CD14-positive monocyte (primary cell): Measurements from ENCODE around the gene CCDC32. TPM values are rescaled to one million over a fixed set of nuclear protein-coding genes. Genes with fewer than 3 reads are reported as not detected.

ENCODE experiments used
- DNase-seq, 3 donors: peaks; one replicate each; pipeline ENCODE4 v3.0.0-alpha.2; 2011 to 2022
- H2AFZ ChIP-seq: 2 replicates; pipeline ENCODE4 v1.6.0; 2012; ENCODE audit warnings: mild to moderate bottlenecking, low read depth, low read length, inconsistent platforms; ENCODE audit not compliant: insufficient read depth, poor library complexity, severe bottlenecking
- H3K27ac ChIP-seq, 2 donors: 1 replicate in 1 of 2; 2 replicates in 1 of 2; pipeline ENCODE4 v1.5.1; 2012 to 2013; ENCODE audit warnings: low read length in 2 of 2, control low read depth in 1 of 2, inconsistent platforms in 1 of 2, low read depth in 1 of 2, mild to moderate bottlenecking in 1 of 2
- H3K27me3 ChIP-seq, 2 donors: one replicate each; pipeline versions ENCODE4 v1.6.0 to v1.6.1; 2011 to 2013; ENCODE audit warnings: low read length in 2 of 2; ENCODE audit not compliant: control insufficient read depth in 2 of 2, insufficient read depth in 2 of 2
- H3K36me3 ChIP-seq, 2 donors: replicated peaks in 1 of 2; 1 replicate in 1 of 2; 2 replicates in 1 of 2; pipeline versions ENCODE4 v1.5.1 to v1.6.1; 2012 to 2013; ENCODE audit warnings: low read length in 2 of 2, control low read depth in 1 of 2, inconsistent platforms in 1 of 2, mild to moderate bottlenecking in 1 of 2; ENCODE audit not compliant: insufficient read depth in 2 of 2, control insufficient read depth in 1 of 2
- H3K4me1 ChIP-seq, 2 donors: 1 replicate in 1 of 2; 2 replicates in 1 of 2; pipeline versions ENCODE4 v1.5.1 to v1.6.1; 2012 to 2013; ENCODE audit warnings: low read length in 2 of 2, control low read depth in 1 of 2, inconsistent platforms in 1 of 2, mild to moderate bottlenecking in 1 of 2, moderate library complexity in 1 of 2; ENCODE audit not compliant: insufficient read depth in 2 of 2, control insufficient read depth in 1 of 2
- H3K4me2 ChIP-seq: replicated peaks from 2 replicates; pipeline ENCODE3; 2012; ENCODE audit warnings: low read length, moderate library complexity, mild to moderate bottlenecking; ENCODE audit not compliant: poor library complexity, severe bottlenecking; ENCODE audit errors: extremely low read depth
- H3K4me3 ChIP-seq, 3 experiments: fragments of 200-600 bp in 1 of 3; sonication (generic) in 1 of 3; replicated peaks in 1 of 3; 1 replicate in 2 of 3; 2 replicates in 1 of 3; pipeline ENCODE4 v1.5.1; 2011 to 2013; ENCODE audit warnings: low read length in 3 of 3, mild to moderate bottlenecking in 3 of 3, control low read depth in 2 of 3, low read depth in 2 of 3, inconsistent platforms in 1 of 3, moderate library complexity in 1 of 3
- H3K79me2 ChIP-seq: 2 replicates; pipeline ENCODE4 v1.6.0; 2012; ENCODE audit warnings: mild to moderate bottlenecking, control low read depth, inconsistent platforms, low read length, moderate library complexity; ENCODE audit not compliant: insufficient read depth
- H3K9ac ChIP-seq: 2 replicates; pipeline ENCODE4 v1.6.0; 2017; ENCODE audit warnings: low read length, mild to moderate bottlenecking; ENCODE audit not compliant: insufficient read depth, poor library complexity, severe bottlenecking
- H3K9me3 ChIP-seq, 2 donors: replicated peaks in 1 of 2; 1 replicate in 1 of 2; 2 replicates in 1 of 2; pipeline versions ENCODE4 v1.5.1 to v1.6.1; 2012 to 2013; ENCODE audit warnings: low read length in 2 of 2, control low read depth in 1 of 2; ENCODE audit not compliant: control insufficient read depth in 1 of 2, insufficient read depth in 1 of 2
- H4K20me1 ChIP-seq: 2 replicates; pipeline ENCODE4 v1.6.0; 2012; ENCODE audit warnings: mild to moderate bottlenecking, low read length, control low read depth, moderate library complexity; ENCODE audit not compliant: insufficient read depth
- H3K27ac Mint-ChIP-seq, 7 donors: one replicate each; pipeline ENCODE4 v1.8.0; 2020; ENCODE audit warnings: mild to moderate bottlenecking in 7 of 7, mixed read lengths in 7 of 7, moderate library complexity in 6 of 7, inconsistent platforms in 2 of 7
- H3K27me3 Mint-ChIP-seq, 3 donors: one replicate each; pipeline ENCODE4 v1.8.0; 2021 to 2022; ENCODE audit warnings: low read depth in 3 of 3, mild to moderate bottlenecking in 3 of 3, mixed read lengths in 3 of 3, moderate library complexity in 3 of 3, inconsistent platforms in 1 of 3
- H3K36me3 Mint-ChIP-seq, 2 donors: one replicate each; pipeline ENCODE4 v1.8.0; 2020; ENCODE audit warnings: mixed read lengths in 2 of 2, inconsistent platforms in 1 of 2, mild to moderate bottlenecking in 1 of 2
- H3K4me1 Mint-ChIP-seq: one replicate; pipeline ENCODE4 v1.8.0; 2020; ENCODE audit warnings: mild to moderate bottlenecking, mixed read lengths
- H3K4me3 Mint-ChIP-seq, 2 donors: one replicate each; pipeline ENCODE4 v1.8.0; 2020; ENCODE audit warnings: mild to moderate bottlenecking in 2 of 2, mixed read lengths in 2 of 2, moderate library complexity in 1 of 2
- H3K9me3 Mint-ChIP-seq, 7 donors: one replicate each; pipeline ENCODE4 v1.8.0; 2020 to 2022; ENCODE audit warnings: mixed read lengths in 7 of 7, mild to moderate bottlenecking in 6 of 7, moderate library complexity in 6 of 7, inconsistent platforms in 2 of 7
- WGBS: methylation state at CpG from one replicate; pipeline ENCODE4 v1.1.5; 2013; ENCODE audit warnings: missing lambda C conversion rate; ENCODE audit not compliant: insufficient coverage; 5-methylcytosine and 5-hydroxymethylcytosine counted together
- intact Hi-C, 2 donors: fragments of 100-400 bp; cut with micrococcal nuclease; formaldehyde crosslinking; loops; one replicate each; pipeline versions ENCODE4 v1.15.0 to v1.15.1; 2023
- polyA plus RNA-seq, 3 donors: library from polyadenylated mRNA; depleted of rRNA in 1 of 3; unstranded in 2 of 3; stranded (reverse) in 1 of 3; fragments of 300-500 nt in 2 of 3; fragments of >200 nt in 1 of 3; fragmentation: Illumina TruSeq in 2 of 3; gene quantifications; 1 replicate in 2 of 3; 2 replicates in 1 of 3; pipeline ENCODE4 v1.2.3, GENCODE V29; 2012 to 2021
- TF ChIP-seq, protein P1 (sequence below): fragments of 200-600 bp; IDR thresholded peaks from one replicate; pipeline ENCODE4 v1.8.0; 2022; ENCODE audit warnings: antibody characterized with exemption, mild to moderate bottlenecking

The CCDC32 gene
- polyA plus RNA-seq, 3 donors, result 7.5 to 37.3 (median 30.8) TPM

DNA sequence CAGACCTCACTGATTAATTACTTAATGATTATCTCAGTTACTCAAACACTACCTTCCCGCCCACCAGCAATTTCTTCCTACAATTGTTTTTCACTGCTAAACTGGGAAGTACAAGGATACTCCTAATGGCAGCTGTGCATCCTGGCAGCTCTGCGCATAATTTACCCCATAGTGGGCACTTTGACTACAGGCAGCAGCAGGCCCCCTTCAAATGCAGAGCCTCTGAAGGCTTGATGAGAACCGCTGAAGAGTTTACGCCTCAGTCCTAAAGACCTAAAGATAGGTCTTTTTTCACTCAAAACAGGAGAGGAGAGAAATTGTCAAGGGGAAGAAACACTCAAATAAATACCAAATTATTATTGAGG lies 10.7 kb downstream of the CCDC32 start:
- Mint-ChIP-seq H3K4me3 (no peak overlapping the region), H3K27me3 (peaks cover 0 to 2% (median 0%) of the 10 kb centered on the region in 3 donors), H3K4me1 (peaks cover 25% of the 10 kb centered on the region), H3K27ac (peak overlapping the region in 1 of 7 donors; percentile 25), H3K36me3 (peaks cover 49 to 80% of the 10 kb centered on the region in 2 donors), H3K9me3 (no peaks in the 10 kb centered on the region)
- Histone ChIP-seq H3K27me3 (no peaks in the 10 kb centered on the region), H3K4me1 (peaks cover 11 to 23% of the 10 kb centered on the region in 2 donors), H3K4me2 (no peak overlapping the region), H2AFZ (no peak overlapping the region), H3K79me2 (no peaks in the 10 kb centered on the region), H3K4me3 (no peak overlapping the region), H3K27ac (no peak overlapping the region), H3K9ac (no peak overlapping the region), H3K36me3 (peaks cover 35 to 48% of the 10 kb centered on the region in 2 donors), H4K20me1 (peaks cover 3% of the 10 kb centered on the region), H3K9me3 (no peaks in the 10 kb centered on the region)
- intact Hi-C loops, result no loop called here
- 88% methylated on average over 1 of the region's 4 CpGs for WGBS
- DNase-seq, result no peak
- TF ChIP-seq, protein P1, sequence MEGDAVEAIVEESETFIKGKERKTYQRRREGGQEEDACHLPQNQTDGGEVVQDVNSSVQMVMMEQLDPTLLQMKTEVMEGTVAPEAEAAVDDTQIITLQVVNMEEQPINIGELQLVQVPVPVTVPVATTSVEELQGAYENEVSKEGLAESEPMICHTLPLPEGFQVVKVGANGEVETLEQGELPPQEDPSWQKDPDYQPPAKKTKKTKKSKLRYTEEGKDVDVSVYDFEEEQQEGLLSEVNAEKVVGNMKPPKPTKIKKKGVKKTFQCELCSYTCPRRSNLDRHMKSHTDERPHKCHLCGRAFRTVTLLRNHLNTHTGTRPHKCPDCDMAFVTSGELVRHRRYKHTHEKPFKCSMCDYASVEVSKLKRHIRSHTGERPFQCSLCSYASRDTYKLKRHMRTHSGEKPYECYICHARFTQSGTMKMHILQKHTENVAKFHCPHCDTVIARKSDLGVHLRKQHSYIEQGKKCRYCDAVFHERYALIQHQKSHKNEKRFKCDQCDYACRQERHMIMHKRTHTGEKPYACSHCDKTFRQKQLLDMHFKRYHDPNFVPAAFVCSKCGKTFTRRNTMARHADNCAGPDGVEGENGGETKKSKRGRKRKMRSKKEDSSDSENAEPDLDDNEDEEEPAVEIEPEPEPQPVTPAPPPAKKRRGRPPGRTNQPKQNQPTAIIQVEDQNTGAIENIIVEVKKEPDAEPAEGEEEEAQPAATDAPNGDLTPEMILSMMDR, result no peak

DNA sequence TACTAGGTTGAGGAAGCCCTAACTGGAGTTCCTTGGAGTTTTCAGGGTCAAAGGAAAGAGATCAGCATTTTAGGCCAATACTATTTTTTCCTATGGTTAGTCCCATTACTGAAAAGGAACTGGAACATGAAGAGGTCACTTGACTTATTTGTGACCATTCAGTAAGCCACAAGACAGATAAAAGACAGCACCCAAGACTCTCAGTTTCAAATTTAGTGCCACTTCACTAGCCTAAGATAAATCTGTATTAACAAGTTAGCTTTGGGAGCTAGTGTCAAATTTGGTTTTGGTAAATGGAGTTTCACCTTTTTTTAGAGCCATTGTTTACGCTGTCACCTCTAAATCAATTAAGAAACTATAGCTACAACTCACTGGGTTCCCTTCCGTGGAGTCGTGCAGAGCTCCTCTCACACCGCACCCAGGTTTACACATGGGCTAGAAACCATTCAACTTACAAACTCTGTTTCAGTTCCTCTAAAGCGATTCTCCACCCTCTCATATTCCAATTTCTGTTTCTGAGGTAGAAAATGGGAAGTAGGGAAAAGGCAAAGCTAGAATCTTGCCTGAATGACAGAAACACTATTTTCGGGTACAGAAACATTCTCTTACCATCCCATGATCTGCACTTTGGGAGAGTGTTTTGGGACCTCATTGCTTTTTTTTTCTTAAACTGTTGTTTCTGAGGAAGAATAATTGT lies 14.4 kb downstream of the CCDC32 start:
- peaks cover 11 to 23% of the 10 kb centered on the region in 2 donors for H3K4me1 ChIP-seq
- peak overlapping the region in 1 of 2 donors; percentile 65 for H3K27ac ChIP-seq
- WGBS, result no CpG with 5 or more reads among the region's 6 CpGs
- no peaks in the 10 kb centered on the region for H3K79me2 ChIP-seq
- H3K27me3 Mint-ChIP-seq, result peaks cover 0 to 6% (median 0%) of the 10 kb centered on the region in 3 donors
- peaks cover 3% of the 10 kb centered on the region for H4K20me1 ChIP-seq
- peaks cover 34 to 47% of the 10 kb centered on the region in 2 donors for H3K36me3 ChIP-seq
- no peaks in the 10 kb centered on the region for H3K27me3 ChIP-seq
- peak overlapping the region; percentile 57 to 80 for H3K4me3 Mint-ChIP-seq
- peak overlapping the region; percentile 59 for H3K4me2 ChIP-seq
- H3K27ac Mint-ChIP-seq, result peak overlapping the region; percentile 50 to 89 (median 74)
- peak; percentile 50 to 66 (median 65) for DNase-seq
- peaks cover 25% of the 10 kb centered on the region for H3K4me1 Mint-ChIP-seq
- H3K9me3 ChIP-seq, result no peaks in the 10 kb centered on the region
- no peaks in the 10 kb centered on the region for H3K9me3 Mint-ChIP-seq
- intact Hi-C loops, result no loop called here
- H2AFZ ChIP-seq, result no peak overlapping the region
- no peak overlapping the region for H3K9ac ChIP-seq
- TF ChIP-seq, protein P1, result no peak
- H3K36me3 Mint-ChIP-seq, result peaks cover 52 to 76% of the 10 kb centered on the region in 2 donors
- peak overlapping the region in 1 of 3 experiments; percentile 57 for H3K4me3 ChIP-seq
